Smooth muscle cell (in vitro differentiated cells): ENCODE results near the gene GINS1. TPM values are rescaled to one million over a fixed set of nuclear protein-coding genes. Genes with fewer than 3 reads are reported as not detected.

Experiments
- DNase-seq: peaks from one replicate; lab custom pipeline; 2025; ENCODE audit not compliant: unreplicated experiment; lab: John Stamatoyannopoulos, UW
- H2AFZ ChIP-seq: fragments of 200-600 bp; sonication (generic); 2 replicates; pipeline ENCODE4 v1.6.0; 2016; ENCODE audit warnings: antibody characterized with exemption, low read depth, mild to moderate bottlenecking
- H3F3A ChIP-seq: fragments of 200-600 bp; sonication (generic); 2 replicates; pipeline ENCODE4 v1.6.0; 2017; ENCODE audit warnings: antibody characterized with exemption, low read depth
- H3K27ac ChIP-seq: fragments of 200-600 bp; sonication (generic); 2 replicates; pipeline ENCODE4 v1.5.1; 2016; ENCODE audit warnings: low read depth, mild to moderate bottlenecking
- H3K27me3 ChIP-seq: fragments of 200-600 bp; sonication (generic); 2 replicates; pipeline ENCODE4 v1.6.1; 2016; ENCODE audit warnings: low read depth, mild to moderate bottlenecking
- H3K36me3 ChIP-seq: fragments of 200-600 bp; sonication (generic); 2 replicates; pipeline ENCODE4 v1.5.1; 2016; ENCODE audit warnings: low read depth
- H3K4me1 ChIP-seq: fragments of 200-600 bp; sonication (generic); 2 replicates; pipeline ENCODE4 v1.5.1; 2016; ENCODE audit warnings: low read depth
- H3K4me2 ChIP-seq: fragments of 200-600 bp; sonication (generic); 2 replicates; pipeline ENCODE4 v1.6.0; 2016; ENCODE audit warnings: mild to moderate bottlenecking
- H3K4me3 ChIP-seq: fragments of 200-600 bp; sonication (generic); 2 replicates; pipeline ENCODE4 v1.5.1; 2016; ENCODE audit warnings: mild to moderate bottlenecking
- H3K79me2 ChIP-seq: fragments of 200-600 bp; sonication (generic); 2 replicates; pipeline ENCODE4 v1.6.0; 2016; ENCODE audit warnings: low read depth, mild to moderate bottlenecking
- H3K9ac ChIP-seq: fragments of 200-600 bp; sonication (generic); 2 replicates; pipeline ENCODE4 v1.6.0; 2016; ENCODE audit warnings: low read depth
- H3K9me3 ChIP-seq: fragments of 200-600 bp; sonication (generic); replicated peaks from 2 replicates; pipeline ENCODE4 v1.5.1; 2016; ENCODE audit warnings: low read depth
- H4K20me1 ChIP-seq: fragments of 200-600 bp; sonication (generic); 2 replicates; pipeline ENCODE4 v1.6.0; 2016; ENCODE audit warnings: low read depth
- CTCF ChIP-seq: fragments of 200-600 bp; sonication (generic); IDR thresholded peaks from 2 replicates; pipeline ENCODE4 v1.5.1; 2017; ENCODE audit warnings: borderline replicate concordance, mild to moderate bottlenecking, antibody characterized with exemption; ENCODE audit not compliant: insufficient read depth, poor library complexity, severe bottlenecking
- WGBS: methylation state at CpG from one replicate; pipeline ENCODE4 v1.1.7; 2016; ENCODE audit warnings: low lambda C conversion rate; 5-methylcytosine and 5-hydroxymethylcytosine counted together
- polyA plus RNA-seq: library from polyadenylated mRNA; unstranded; fragments of >200 nt; fragmentation: Nextera tagmentation; extraction: Ambion mirVana; gene quantifications from 2 replicates; pipeline ENCODE4 v1.2.1, GENCODE V29; 2016
- total RNA-seq: library from RNA; depleted of rRNA; stranded (reverse); fragments of >200 nt; gene quantifications from 2 replicates; pipeline ENCODE4 v1.2.3, GENCODE V29; 2014

Gene GINS1
- total and polyA plus RNA-seq, 2 experiments from 2014 or later = 5.9 to 9.3 TPM

- 95% methylated on average over 2 of the region's 2 CpGs for WGBS
- Histone ChIP-seq H4K20me1 (peaks cover 3% of the 10 kb centered on the region), H2AFZ (no peak overlapping the region), H3F3A (no peaks in the 10 kb centered on the region), H3K4me1 (no peaks in the 10 kb centered on the region), H3K27ac (no peak overlapping the region), H3K9me3 (no peaks in the 10 kb centered on the region), H3K9ac (no peak overlapping the region), H3K4me3 (no peak overlapping the region), H3K4me2 (no peak overlapping the region), H3K36me3 (no peaks in the 10 kb centered on the region), H3K79me2 (peaks cover 65% of the 10 kb centered on the region), H3K27me3 (no peaks in the 10 kb centered on the region)
- DNase-seq = no peak
- TF ChIP-seq CTCF = no peak
These were observed 32.6 kb upstream of the GINS1 start for GRCh38 chr20:25374842-25375241.

GRCh38 chr20:25376236-25376635, 31.2 kb upstream of the GINS1 start:
- 99% methylated on average over 4 of the region's 4 CpGs for WGBS
- H3K79me2 ChIP-seq = peaks cover 64% of the 10 kb centered on the region

GRCh38 chr20:25376886-25377285, 30.6 kb upstream of the GINS1 start:
- Histone ChIP-seq H3K27ac (no peak overlapping the region), H3K79me2 (peaks cover 63% of the 10 kb centered on the region)
- no peak for TF ChIP-seq CTCF

More at GRCh38 chr20:25376236-25376635, 31.2 kb upstream of the GINS1 start:
- Histone ChIP-seq H3K4me2 (no peak overlapping the region), H3F3A (no peaks in the 10 kb centered on the region), H3K36me3 (no peaks in the 10 kb centered on the region), H3K4me3 (no peak overlapping the region), H2AFZ (no peak overlapping the region), H3K9ac (no peak overlapping the region), H3K4me1 (no peaks in the 10 kb centered on the region), H3K27me3 (no peaks in the 10 kb centered on the region), H3K27ac (no peak overlapping the region), H3K9me3 (no peaks in the 10 kb centered on the region), H4K20me1 (peaks cover 15% of the 10 kb centered on the region)
- DNase-seq = no peak
- TF ChIP-seq CTCF = no peak

GRCh38 chr20:25378189-25378883, 29.1 kb upstream of the GINS1 start:
- no peak for DNase-seq
- WGBS = 98% methylated on average over 5 of the region's 5 CpGs
- no peak overlapping the region for H2AFZ ChIP-seq
- no peak overlapping the region for H3K4me2 ChIP-seq
- no peaks in the 10 kb centered on the region for H3F3A ChIP-seq
- no peak overlapping the region for H3K27ac ChIP-seq
- H3K36me3 ChIP-seq = no peaks in the 10 kb centered on the region
- H3K9ac ChIP-seq = no peak overlapping the region
- peaks cover 32% of the 10 kb centered on the region for H4K20me1 ChIP-seq
- H3K4me1 ChIP-seq = no peaks in the 10 kb centered on the region
- peaks cover 74% of the 10 kb centered on the region for H3K79me2 ChIP-seq
- TF ChIP-seq CTCF = no peak
- no peaks in the 10 kb centered on the region for H3K27me3 ChIP-seq
- H3K9me3 ChIP-seq = no peaks in the 10 kb centered on the region
- H3K4me3 ChIP-seq = no peak overlapping the region

More at GRCh38 chr20:25376886-25377285, 30.6 kb upstream of the GINS1 start:
- 97% methylated on average over 2 of the region's 2 CpGs for WGBS
- no peak for DNase-seq
- Histone ChIP-seq H3F3A (no peaks in the 10 kb centered on the region), H3K36me3 (no peaks in the 10 kb centered on the region), H4K20me1 (peaks cover 21% of the 10 kb centered on the region), H3K4me3 (no peak overlapping the region), H3K4me2 (no peak overlapping the region), H3K9me3 (no peaks in the 10 kb centered on the region), H3K9ac (no peak overlapping the region), H3K27me3 (no peaks in the 10 kb centered on the region), H2AFZ (no peak overlapping the region), H3K4me1 (no peaks in the 10 kb centered on the region)
